H9 (cell line): ENCODE data around the gene MGMT. TPM values are rescaled to one million over a fixed set of nuclear protein-coding genes. Genes with fewer than 3 reads are reported as not detected.

Source experiments
- DNase-seq: peaks from one replicate; pipeline ENCODE4 v3.0.0-alpha.2; 2017
- H2AFZ ChIP-seq: one replicate; pipeline ENCODE4 v1.6.1; 2013; ENCODE audit warnings: mild to moderate bottlenecking, low read length, control low read depth, moderate library complexity
- H2AK5ac ChIP-seq: 2 replicates; pipeline ENCODE4 v1.6.1; 2013; ENCODE audit warnings: low read length, control low read depth, mixed read lengths; ENCODE audit not compliant: insufficient read length
- H2BK120ac ChIP-seq: one replicate; pipeline ENCODE4 v1.6.1; 2013; ENCODE audit warnings: low read depth, mild to moderate bottlenecking, low read length, control low read depth, inconsistent platforms; ENCODE audit not compliant: poor library complexity, severe bottlenecking
- H2BK12ac ChIP-seq: 2 replicates; pipeline ENCODE4 v1.6.1; 2013; ENCODE audit warnings: low read length, control low read depth, mixed read lengths, low read depth; ENCODE audit not compliant: insufficient read length
- H2BK15ac ChIP-seq: 2 replicates; pipeline ENCODE4 v1.6.1; 2013; ENCODE audit warnings: low read depth, low read length, control low read depth
- H2BK20ac ChIP-seq: one replicate; pipeline ENCODE4 v1.6.1; 2013; ENCODE audit warnings: low read depth, mild to moderate bottlenecking, low read length, control low read depth, inconsistent platforms; ENCODE audit not compliant: poor library complexity, severe bottlenecking
- H2BK5ac ChIP-seq: 2 replicates; pipeline ENCODE4 v1.6.1; 2013; ENCODE audit warnings: low read length, control low read depth, mixed read lengths; ENCODE audit not compliant: insufficient read length
- H3K14ac ChIP-seq: 2 replicates; pipeline ENCODE4 v1.6.1; 2013; ENCODE audit warnings: low read length, control low read depth; ENCODE audit not compliant: insufficient read depth
- H3K18ac ChIP-seq: 2 replicates; pipeline ENCODE4 v1.6.1; 2013; ENCODE audit warnings: low read depth, mild to moderate bottlenecking, mixed read lengths, low read length, control low read depth; ENCODE audit not compliant: insufficient read length
- H3K23ac ChIP-seq: 2 replicates; pipeline ENCODE4 v1.6.1; 2013; ENCODE audit warnings: low read length, control low read depth, mixed read lengths, low read depth; ENCODE audit not compliant: insufficient read length
- H3K23me2 ChIP-seq: 2 replicates; pipeline ENCODE4 v1.6.1; 2013; ENCODE audit warnings: low read depth, mild to moderate bottlenecking, mixed read lengths, low read length, control low read depth; ENCODE audit not compliant: insufficient read length, poor library complexity, severe bottlenecking
- H3K27ac ChIP-seq: 2 replicates; pipeline ENCODE4 v1.5.1; 2013; ENCODE audit warnings: low read length, control low read depth, mixed read lengths, low read depth; ENCODE audit not compliant: insufficient read length
- H3K27me3 ChIP-seq: 2 replicates; pipeline ENCODE4 v1.6.1; 2013; ENCODE audit warnings: low read length, control low read depth, inconsistent platforms; ENCODE audit not compliant: insufficient read depth
- H3K4ac ChIP-seq: 2 replicates; pipeline ENCODE4 v1.6.1; 2013; ENCODE audit warnings: low read depth, mild to moderate bottlenecking, control low read depth, inconsistent platforms, low read length, moderate library complexity
- H3K4me1 ChIP-seq: 2 replicates; pipeline ENCODE4 v1.6.1; 2013; ENCODE audit warnings: low read length, control low read depth, inconsistent platforms; ENCODE audit not compliant: insufficient read depth
- H3K4me2 ChIP-seq: 2 replicates; pipeline ENCODE4 v1.6.1; 2013; ENCODE audit warnings: low read length, control low read depth, mixed read lengths; ENCODE audit not compliant: insufficient read length, insufficient read depth
- H3K56ac ChIP-seq: 2 replicates; pipeline ENCODE4 v1.6.1; 2013; ENCODE audit warnings: low read depth, mild to moderate bottlenecking, mixed read lengths, low read length, control low read depth; ENCODE audit not compliant: insufficient read length
- H3K79me1 ChIP-seq: 2 replicates; pipeline ENCODE4 v1.6.1; 2013; ENCODE audit warnings: low read depth, mild to moderate bottlenecking, moderate library complexity, low read length, control low read depth, inconsistent platforms; ENCODE audit not compliant: insufficient read depth, poor library complexity, severe bottlenecking
- H3K79me2 ChIP-seq: 2 replicates; pipeline ENCODE4 v1.6.1; 2013; ENCODE audit warnings: low read length, control low read depth, inconsistent platforms; ENCODE audit not compliant: insufficient read depth
- H3K9ac ChIP-seq: 2 replicates; pipeline ENCODE4 v1.6.1; 2013; ENCODE audit warnings: low read length, control low read depth, mixed read lengths; ENCODE audit not compliant: insufficient read length; ENCODE audit errors: extremely low read depth
- H3K9me3 ChIP-seq: one replicate; pipeline ENCODE4 v1.6.1; 2013; ENCODE audit warnings: low read depth, low read length, inconsistent platforms; ENCODE audit not compliant: control insufficient read depth
- H3T11ph ChIP-seq: one replicate; pipeline ENCODE4 v1.6.1; 2013; ENCODE audit warnings: mild to moderate bottlenecking, low read length, control low read depth, inconsistent platforms
- H4K20me1 ChIP-seq: one replicate; pipeline ENCODE4 v1.6.1; 2013; ENCODE audit not compliant: control insufficient read depth, insufficient read length, insufficient read depth
- H4K5ac ChIP-seq: 2 replicates; pipeline ENCODE4 v1.6.1; 2013; ENCODE audit warnings: low read depth, mild to moderate bottlenecking, mixed read lengths, low read length, control low read depth; ENCODE audit not compliant: insufficient read length
- H4K8ac ChIP-seq: replicated peaks from 2 replicates; pipeline ENCODE4 v1.6.1; 2013; ENCODE audit warnings: low read length, control low read depth, mixed read lengths, low read depth; ENCODE audit not compliant: insufficient read length
- H4K91ac ChIP-seq: 2 replicates; pipeline ENCODE4 v1.6.1; 2013; ENCODE audit warnings: low read depth, mild to moderate bottlenecking, moderate library complexity, mixed read lengths, low read length, control low read depth; ENCODE audit not compliant: insufficient read length
- H3K27ac Mint-ChIP-seq, 3 experiments: 2 replicates in 2 of 3; 3 replicates in 1 of 3; pipeline ENCODE4 v1.8.0; 2020 to 2021; ENCODE audit warnings: mixed read lengths in 3 of 3, mild to moderate bottlenecking in 1 of 3, moderate library complexity in 1 of 3
- H3K27me3 Mint-ChIP-seq: 2 replicates; pipeline ENCODE4 v1.8.0; 2021; ENCODE audit warnings: low read depth, mild to moderate bottlenecking, moderate library complexity, mixed read lengths
- H3K36me3 Mint-ChIP-seq, 3 experiments: 2 replicates in 2 of 3; 3 replicates in 1 of 3; pipeline ENCODE4 v1.8.0; 2020 to 2021; ENCODE audit warnings: low read depth in 3 of 3, mixed read lengths in 3 of 3; ENCODE audit not compliant: insufficient read depth in 1 of 3
- H3K4me1 Mint-ChIP-seq, 2 experiments: 2 replicates each; pipeline ENCODE4 v1.8.0; 2020; ENCODE audit warnings: mixed read lengths in 2 of 2
- H3K4me3 Mint-ChIP-seq, 2 experiments: 2 replicates in 1 of 2; 3 replicates in 1 of 2; pipeline ENCODE4 v1.8.0; 2020 to 2021; ENCODE audit warnings: mild to moderate bottlenecking in 2 of 2, mixed read lengths in 2 of 2, moderate library complexity in 1 of 2
- H3K9me3 Mint-ChIP-seq, 2 experiments: 2 replicates in 1 of 2; 3 replicates in 1 of 2; pipeline ENCODE4 v1.8.0; 2020; ENCODE audit warnings: mild to moderate bottlenecking in 2 of 2, mixed read lengths in 2 of 2, moderate library complexity in 1 of 2
- CTCF ChIP-seq: fragments of 200-600 bp; sonication (generic); conservative IDR thresholded peaks from 3 replicates; pipeline ENCODE4 v1.8.0; 2021; ENCODE audit warnings: antibody characterized with exemption, mild to moderate bottlenecking
- WGBS: extraction: QIAGEN DNeasy Blood & Tissue Kit; methylation state at CpG from one replicate; pipeline ENCODE4 v1.1.7; 2013; ENCODE audit warnings: missing lambda C conversion rate, low lambda C conversion rate, mixed read lengths; ENCODE audit not compliant: insufficient read length; ENCODE audit errors: extremely low coverage; 5-methylcytosine and 5-hydroxymethylcytosine counted together
- total RNA-seq: library from RNA; stranded (reverse); gene quantifications from 2 replicates; pipeline ENCODE4 v1.2.1, GENCODE V29; 2021

MGMT gene
- total RNA-seq, 1 experiment from 2014 or later, result 18.4 TPM

GRCh38 chr10:129697463-129698247 is 230.6 kb downstream of the MGMT start:
- H3K27ac Mint-ChIP-seq, result no peak overlapping the region
- no peaks in the 10 kb centered on the region for H3K79me1 ChIP-seq
- H3K23ac ChIP-seq, result no peak overlapping the region
- no peaks in the 10 kb centered on the region for H3K9me3 Mint-ChIP-seq
- peaks cover 13 to 18% of the 10 kb centered on the region in 2 experiments for H3K4me1 Mint-ChIP-seq
- no peak overlapping the region for H2BK120ac ChIP-seq
- TF ChIP-seq CTCF, result no peak
- H3K79me2 ChIP-seq, result no peaks in the 10 kb centered on the region
- H3K4me1 ChIP-seq, result no peaks in the 10 kb centered on the region
- H3K36me3 Mint-ChIP-seq, result no peaks in the 10 kb centered on the region; a peak in 1 of 7 replicates
- H3K27me3 ChIP-seq, result no peaks in the 10 kb centered on the region
- no CpG with 5 or more reads among the region's 15 CpGs for WGBS
- H3K56ac ChIP-seq, result no peak overlapping the region
- H3K4ac ChIP-seq, result no peak overlapping the region
- H3K4me3 Mint-ChIP-seq, result no peak overlapping the region
- H4K20me1 ChIP-seq, result no peaks in the 10 kb centered on the region
- H3K9me3 ChIP-seq, result no peaks in the 10 kb centered on the region
- H2AFZ ChIP-seq, result no peak overlapping the region
- H3K4me2 ChIP-seq, result no peak overlapping the region
- no peak for DNase-seq
- H4K5ac ChIP-seq, result no peak overlapping the region
- H3K18ac ChIP-seq, result no peak overlapping the region
- H3T11ph ChIP-seq, result no peak overlapping the region
- no peak overlapping the region for H2BK20ac ChIP-seq
- H4K91ac ChIP-seq, result no peak overlapping the region
- no peak overlapping the region for H2AK5ac ChIP-seq
- H3K27me3 Mint-ChIP-seq, result no peaks in the 10 kb centered on the region
- no peak overlapping the region for H4K8ac ChIP-seq
- no peak overlapping the region for H3K27ac ChIP-seq
- H2BK5ac ChIP-seq, result no peak overlapping the region
- no peaks in the 10 kb centered on the region for H3K23me2 ChIP-seq
- no peak overlapping the region for H3K14ac ChIP-seq
- H2BK12ac ChIP-seq, result no peak overlapping the region
- no peak overlapping the region for H3K9ac ChIP-seq
- H2BK15ac ChIP-seq, result no peak overlapping the region
